Measurements from ENCODE around the gene GALNT9.
"Not testable (repeated sequence)": the region's sequence is repeated elsewhere in the genome, so short reads cannot be mapped to it uniquely, and the experiment has no call there.

GALNT9 gene

DNA sequence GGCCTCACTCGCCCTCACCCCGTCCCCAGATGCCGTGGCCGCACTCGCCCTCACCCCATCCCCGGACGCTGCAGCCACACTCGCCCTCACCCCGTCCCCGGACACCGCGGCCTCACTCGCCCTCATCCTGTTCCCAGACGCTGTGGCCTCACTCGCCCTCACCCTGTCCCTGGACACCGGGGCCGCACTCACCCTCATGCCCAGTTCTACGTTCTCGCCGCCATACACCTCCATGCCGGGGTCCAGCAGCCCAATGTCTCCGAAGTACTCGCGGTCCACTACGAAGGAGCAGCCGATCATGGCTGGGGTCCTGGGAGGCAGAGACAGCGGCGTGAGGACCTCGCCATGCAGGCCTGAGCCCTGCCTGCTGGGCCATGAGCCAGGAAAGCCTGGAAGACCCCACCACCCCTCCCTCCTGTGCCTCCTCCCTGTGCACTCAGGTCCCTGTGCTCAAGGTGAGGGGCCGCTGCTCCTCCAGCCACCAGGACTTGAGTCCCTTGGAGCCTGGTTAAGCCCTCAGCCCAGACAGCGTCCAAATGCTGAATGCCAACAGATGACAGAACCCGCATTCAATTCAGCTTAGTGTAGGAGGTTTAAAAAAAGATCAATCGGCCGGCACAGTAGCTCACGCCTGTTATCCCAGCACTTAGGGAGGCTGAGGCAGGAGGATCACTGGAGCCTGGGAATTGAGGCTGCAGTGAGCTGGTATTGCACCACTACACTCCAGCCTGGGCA lies 81.5 kb downstream of the GALNT9 start:
- no peak for DNase-seq

DNA sequence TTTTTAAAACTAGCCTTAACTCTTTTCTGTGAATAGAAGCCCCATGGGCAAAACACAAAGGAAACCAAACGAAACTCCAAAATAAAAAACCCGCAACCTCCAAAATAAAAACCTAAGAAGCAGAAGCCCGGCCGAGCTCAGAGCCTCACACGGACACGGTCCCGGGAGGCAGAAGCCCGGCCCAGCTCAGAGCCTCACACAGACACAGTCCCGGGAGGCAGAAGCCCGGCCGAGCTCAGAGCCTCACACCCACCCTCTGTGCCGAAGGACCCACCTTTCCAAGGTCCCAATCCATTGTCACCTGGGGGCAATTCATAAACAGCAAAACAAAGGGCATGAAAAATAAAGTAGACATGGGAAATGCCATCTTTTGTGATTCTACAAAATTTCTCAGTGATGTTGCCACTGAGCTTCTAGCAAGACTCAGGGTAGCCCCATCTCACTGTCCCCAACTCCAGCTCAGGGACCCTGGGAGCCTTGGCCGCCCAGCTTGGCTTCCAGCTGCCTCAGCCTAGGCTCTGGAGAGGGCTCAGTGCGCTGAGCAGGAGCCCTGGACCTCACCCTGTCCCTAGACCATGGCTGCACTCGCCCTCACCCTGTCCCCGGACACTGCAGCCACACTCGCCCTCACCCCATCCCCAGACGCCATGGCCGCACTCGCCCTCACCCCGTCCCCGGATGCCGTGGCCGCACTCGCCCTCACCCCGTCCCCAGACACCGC lies 82.2 kb downstream of the GALNT9 start:
- no peak for DNase-seq

DNA sequence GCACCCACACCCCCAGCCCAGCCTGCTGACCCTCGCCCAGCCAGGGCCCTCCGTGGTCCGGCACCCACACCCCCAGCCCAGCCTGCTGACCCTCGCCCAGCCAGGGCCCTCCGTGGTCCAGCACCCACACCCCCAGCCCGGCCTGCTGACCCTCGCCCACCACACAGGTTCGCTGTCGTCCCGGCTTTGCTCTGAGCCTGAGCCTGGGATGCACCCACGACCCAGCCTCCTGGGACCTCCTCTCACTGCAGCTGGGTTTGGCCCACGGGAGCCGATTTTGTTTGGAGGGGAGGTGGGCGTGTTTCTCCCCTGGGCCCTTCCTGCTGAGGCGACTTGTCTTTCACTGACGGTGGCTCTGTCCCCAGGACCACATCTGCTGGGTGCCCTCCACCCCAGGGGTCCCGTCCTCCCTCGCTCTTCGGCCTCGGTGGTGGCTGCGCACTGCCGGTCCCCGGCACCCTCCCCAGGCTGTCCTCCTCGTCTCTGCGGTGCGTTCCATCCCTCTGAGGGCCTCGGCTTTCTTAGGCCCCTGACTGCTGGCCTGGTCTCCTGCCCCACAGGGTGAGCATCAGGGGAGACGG lies 83.8 kb downstream of the GALNT9 start:
- DNase-seq, result no peak

DNA sequence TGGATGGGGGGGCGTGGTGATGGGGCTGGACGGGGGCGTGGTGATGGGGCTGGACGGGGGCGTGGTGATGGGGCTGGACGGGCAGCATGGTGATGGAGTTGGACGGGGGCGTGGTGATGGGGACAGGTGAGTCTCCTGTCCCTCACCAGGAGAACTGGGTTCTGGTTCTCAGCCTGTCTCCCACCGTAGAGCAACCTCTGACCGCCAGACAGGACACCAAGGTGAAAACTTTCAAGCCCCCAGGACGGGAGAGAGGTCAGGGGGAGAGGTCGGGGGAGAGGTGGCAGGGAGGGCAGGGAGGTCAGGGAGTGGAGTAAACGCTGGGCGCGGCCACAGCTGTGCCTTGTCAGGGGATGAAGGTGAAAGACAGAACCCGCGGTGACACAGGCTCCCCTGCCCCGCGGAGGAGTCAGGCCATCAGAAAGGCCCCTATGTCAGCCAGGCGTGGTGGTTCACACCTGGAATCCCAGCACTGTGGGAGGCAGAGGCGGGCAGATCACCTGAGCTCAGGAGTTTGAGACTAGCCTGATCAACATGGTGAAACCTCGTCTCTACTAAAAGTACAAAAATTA lies 84.6 kb downstream of the GALNT9 start:
- no peak for DNase-seq

DNA sequence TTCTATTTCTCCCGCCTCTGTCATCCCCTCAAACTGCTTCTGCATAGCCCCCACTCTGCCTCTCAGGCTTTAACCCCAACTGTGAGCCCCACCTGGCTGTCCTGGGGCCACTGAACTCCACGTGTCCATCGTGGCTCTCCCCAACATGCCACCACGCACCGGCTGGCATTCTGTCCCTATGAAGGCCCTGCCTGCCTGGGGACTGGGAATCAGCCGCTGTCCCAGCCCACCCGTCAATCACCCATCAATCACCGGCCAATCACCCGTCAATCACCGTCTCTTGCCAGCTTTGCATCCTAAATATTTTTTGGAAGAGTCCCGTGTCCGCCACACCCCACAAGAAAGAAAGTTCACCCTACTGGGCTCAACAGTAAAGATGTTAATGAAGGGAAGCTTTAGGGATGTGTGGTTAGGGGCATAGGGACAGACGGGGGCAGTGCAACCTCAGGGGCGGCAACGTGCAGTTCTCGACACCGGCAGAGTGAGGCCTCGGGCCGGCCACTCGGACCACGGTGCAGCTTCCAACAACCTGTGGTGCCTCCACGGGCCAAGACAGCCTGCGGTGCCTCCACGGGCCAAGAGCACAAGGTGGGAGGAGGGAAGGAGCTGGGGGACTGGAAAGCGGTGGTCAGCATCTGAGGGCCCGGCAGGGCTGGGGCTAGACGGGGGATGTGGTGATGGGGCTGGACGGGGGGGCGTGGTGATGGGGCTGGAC lies 85.6 kb downstream of the GALNT9 start:
- DNase-seq, result no peak

DNA sequence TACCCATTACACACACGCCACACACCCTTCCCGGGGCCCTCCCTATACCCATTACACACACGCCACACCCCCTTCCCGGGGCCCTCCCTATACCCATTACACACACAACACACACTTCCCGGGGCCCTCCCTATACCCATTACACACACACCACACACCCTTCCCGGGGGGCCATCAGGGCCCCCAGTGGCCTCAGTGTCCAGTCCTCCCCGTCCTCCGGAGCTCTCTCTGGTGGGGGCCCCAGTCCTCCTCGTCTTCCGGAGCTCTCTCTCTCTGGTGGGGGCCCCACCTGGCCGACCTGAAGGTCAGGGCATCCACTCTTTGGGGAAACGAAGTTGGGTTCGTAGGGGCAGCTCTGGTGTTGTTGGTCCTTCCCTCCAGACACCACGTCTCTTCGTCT lies 86.2 kb downstream of the GALNT9 start:
- not testable (repeated sequence) for DNase-seq

DNA sequence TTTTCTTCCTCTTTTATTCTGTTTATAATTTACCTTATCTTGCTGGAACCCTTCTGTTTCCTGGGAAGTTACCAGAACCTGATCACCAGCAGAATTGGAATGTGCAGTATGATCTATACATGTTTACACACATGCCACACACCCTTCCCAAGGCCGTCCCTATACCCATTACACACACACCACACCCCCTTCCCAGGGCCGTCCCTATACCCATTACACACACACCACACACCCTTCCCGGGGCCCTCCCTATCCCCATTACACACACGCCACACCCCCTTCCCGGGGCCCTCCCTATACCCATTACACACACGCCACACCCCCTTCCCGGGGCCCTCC lies 88.8 kb downstream of the GALNT9 start:
- not testable (repeated sequence) for DNase-seq

DNA sequence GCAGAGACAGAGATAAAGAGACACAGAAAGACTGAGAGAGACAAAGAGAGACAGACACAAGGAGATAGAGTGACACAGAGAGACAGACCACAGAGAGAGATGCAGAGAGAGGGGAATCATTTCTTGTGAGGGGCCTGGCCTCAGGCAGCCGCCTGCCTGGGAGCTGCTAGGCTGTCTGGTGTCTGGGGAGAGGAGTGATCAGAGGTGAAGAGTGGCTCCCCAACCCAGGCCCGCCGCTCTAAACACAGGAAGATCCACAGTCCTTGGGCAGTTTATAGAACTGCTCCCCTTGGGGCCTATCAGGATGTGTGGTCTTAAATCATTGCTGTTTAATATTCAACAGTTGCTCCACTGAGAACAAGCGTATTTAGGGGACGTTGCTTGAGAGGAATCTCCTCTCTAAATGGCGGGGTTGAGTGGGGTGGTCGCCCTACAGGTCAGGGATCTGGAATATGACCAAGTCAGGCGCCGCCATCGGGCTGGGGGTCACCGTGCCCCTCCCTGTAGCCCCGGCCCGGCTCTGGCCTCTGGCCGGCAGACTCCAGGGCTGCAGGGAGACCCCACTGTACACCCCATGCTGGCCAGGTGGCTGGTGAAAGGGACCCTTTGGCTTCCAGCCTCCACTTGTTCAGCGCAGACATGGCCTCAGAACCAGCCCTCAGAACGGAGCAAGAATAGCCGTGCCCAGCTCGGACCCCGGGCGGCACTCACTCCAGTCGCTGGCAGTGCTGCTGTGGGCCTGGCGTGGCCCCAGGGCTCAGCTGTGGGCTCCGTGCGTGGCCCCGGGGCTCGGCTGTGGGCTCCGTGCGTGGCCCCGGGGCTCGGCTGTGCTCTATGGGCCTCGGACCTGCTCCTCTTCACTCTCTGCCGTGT lies 89.4 kb downstream of the GALNT9 start:
- DNase-seq, result no peak

DNA sequence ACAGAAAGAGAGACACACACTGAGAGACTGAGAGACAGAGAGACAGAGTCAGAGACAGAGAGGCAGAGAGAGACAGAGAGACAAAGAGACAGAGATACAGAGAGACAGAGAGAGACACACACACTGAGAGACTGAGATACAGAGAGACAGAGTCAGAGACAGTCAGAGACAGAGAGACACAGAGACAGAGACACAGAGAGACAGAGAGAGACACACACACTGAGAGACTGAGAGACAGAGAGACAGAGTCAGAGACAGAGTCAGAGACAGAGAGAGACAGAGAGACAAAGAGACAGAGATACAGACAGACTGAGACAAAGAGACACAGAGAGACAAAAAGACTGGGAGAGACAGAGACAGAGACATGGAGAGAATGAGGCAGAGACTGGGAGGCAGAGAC lies 90.0 kb downstream of the GALNT9 start:
- no peak for DNase-seq

DNA sequence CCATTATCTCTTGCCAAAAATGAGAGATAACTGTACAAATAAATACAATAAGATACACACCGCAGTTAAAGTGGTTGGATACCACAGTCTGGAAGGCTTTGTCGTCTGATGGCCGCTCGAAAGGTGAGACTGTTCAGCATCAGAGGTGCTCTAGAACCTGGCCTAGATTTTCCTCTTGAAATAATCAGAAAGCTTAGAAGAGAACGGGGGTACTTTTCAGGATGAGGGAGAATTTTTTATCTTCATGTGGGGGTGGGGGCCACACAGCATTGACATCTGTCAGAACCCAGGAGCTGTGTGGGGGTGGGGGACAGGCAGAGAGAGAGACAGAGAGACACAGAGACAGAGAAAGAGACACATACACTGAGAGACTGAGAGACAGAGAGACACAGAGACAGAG lies 90.5 kb downstream of the GALNT9 start:
- DNase-seq, result no peak

DNA sequence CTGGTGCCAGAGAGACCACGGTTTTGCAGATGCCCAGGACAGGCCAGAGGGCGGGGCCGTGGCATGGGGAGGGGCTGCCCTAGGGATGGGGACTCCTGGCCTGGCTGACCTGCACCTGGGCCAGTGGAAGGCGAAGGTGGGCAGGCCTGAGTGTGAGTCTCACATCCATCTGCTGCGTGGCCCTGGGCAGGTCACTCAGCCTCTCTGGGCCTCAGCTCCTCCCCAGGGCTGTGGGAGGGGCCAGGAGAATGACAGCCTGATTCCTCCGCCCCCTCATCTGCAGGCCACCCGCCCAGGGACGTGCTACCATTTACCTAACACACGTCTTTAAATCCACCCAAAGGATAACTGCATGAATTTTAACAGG lies 90.9 kb downstream of the GALNT9 start:
- no peak for DNase-seq

DNA sequence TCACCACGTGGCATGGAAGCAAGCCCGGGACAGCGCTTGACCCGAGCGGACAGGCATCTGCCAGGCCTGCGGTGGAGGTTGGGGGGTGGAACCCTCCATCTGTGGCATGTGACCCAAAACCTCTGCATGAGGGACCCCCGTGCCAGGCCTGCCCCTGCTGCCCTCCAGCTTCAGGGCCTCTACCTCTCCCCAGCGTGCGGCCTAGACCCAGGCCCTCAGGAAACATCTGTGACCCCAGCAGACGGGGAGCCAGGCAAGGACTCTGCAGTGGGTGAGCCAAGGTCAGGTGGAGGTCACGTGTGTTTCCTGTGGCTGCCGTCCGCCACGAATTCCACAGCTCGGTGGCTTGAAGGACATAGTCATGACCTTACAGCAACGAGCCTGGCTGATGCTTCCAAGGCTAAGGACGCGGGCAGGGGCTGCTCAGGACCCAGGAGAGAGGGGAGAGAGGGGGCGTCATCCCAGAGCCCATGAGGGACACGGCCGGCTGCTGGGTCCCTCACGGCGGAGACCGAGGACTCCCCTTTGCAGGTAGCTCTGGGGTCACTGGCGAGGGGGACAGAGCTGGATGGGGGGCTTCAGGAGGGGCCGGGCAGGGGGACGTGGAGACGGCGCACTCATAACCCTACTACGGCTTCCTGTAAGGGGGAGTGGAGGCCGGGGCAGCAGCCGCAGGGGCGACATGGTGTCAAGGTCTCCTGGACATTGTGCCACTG lies 91.5 kb downstream of the GALNT9 start:
- DNase-seq, result no peak

DNA sequence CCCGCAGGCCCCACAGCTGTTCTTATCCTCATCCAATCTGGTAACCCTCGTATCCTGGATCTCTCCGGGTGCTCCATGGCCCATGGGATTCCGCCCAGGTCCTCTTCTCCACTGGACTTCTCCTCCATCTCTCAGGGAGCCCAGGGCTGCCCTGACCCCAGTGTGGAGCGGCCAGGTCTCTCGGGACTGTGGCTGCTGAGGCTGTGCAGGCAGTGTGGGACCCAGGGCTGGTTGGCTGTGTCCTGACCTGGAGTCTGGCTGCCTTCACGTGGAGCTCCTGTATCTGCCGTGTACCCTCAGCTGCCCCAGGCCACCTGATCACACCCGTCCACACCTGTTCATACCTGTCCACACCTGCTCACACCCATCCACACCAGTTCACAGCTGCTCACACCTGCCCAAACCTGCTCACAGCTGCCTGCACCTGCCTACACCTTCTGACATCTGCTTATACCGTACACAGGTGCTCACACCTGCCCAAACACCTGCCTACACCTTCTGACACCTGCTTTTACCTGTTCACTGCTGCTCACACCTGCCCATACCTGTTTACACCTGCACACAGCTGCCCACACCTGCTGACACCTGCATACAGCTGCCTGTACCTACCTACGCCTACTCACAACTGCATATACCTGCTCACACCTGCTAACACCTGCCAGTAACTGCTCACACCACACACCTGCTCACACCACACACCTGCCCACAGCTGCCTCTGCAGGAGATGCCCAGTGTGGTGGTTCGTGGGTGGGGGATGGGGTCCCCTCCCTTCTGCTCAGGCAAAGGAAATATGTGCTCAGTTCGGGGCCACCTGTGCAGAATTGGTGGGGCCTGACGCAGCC lies 92.2 kb downstream of the GALNT9 start:
- no peak for DNase-seq

DNA sequence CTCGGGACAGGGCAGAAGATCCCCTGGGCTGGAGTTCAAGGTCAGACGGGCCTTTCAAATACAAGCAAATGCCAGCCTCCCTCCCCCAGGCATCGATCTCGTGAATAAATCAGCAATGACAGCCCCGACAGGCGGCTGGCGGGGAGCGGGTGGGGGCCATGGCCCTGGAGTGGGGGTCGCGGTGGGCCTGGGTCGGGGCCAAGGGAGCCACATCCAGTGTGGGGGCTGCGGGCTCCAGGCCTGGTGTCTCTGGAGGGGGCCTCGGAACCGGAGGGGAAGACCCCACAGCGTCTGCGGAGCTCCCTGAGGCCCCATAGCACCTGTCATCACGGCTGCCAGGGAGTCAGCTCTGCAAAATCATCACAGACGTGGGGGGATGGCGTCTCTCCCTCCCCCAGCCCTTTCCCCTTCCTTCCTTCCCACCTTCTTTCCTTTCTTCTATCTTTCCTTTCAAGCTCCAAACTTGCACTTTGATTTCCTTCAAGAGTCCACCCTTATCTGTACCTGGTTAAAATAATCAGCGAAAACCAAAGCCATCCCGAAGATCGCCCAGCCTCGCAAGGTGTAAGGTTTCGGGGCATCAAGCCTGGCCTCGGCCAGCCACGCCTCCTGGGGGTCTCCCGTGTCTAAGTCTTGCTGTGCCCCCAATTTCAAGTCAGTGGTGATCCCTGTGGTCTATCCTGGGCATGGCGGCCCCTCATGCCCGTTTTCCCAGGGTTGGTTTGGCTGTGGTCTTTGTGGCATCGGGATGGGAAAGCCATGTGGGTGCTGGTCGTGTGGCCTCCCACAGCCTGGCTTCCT lies 93.1 kb downstream of the GALNT9 start:
- no peak for DNase-seq

DNA sequence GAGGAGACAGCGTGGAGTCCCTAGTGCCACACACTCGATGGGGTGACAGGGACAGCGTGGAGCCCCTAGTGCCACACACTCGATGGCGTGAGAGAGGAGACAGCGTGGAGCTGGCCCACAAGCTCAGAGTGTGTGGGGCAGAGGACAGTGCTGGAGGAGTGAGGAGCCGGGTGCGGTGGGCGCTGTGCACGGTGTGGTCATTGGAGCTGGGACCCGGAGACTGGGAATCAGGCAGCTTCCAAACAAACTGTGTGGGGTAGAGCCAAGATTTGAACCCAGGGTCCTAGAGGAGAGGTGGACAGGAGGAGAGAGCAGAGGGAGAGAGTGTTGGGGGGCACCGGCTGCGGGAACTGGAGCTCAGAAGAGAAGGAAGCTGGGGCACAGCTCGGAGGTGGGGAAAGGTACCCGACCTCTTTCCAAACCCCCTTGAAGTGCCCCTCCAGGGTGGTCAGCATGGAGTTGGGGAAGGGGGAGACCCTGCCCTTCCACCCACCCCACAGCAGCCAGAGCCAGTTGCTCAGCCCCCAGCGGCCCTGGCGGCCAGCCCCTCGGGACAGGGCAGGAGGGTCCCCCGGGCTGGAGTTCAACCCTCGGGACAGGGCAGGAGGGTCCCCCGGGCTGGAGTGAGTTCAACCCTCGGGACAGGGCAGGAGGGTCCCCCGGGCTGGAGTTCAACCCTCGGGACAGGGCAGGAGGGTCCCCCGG lies 94.1 kb downstream of the GALNT9 start:
- DNase-seq, result no peak

DNA sequence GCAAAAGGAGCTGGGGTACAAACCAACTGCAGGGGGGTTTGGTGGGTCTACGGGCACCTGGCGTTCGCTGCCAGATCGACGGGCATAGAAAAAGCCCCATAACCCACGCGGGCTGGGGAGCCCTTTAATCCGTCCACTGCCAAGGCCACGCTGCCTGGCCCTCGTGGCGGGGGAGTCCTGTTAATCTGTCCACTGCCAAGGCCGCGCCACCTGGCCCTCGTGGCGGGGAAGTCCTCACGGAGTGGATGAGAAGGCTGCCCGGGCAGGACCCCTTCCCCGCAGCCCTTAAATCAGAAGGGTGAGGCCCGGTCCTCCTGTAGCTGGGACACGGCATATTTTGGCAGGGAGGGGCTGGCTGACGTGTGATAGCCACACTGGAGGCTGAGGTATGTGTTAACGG lies 99.0 kb downstream of the GALNT9 start:
- DNase-seq, result no peak

DNA sequence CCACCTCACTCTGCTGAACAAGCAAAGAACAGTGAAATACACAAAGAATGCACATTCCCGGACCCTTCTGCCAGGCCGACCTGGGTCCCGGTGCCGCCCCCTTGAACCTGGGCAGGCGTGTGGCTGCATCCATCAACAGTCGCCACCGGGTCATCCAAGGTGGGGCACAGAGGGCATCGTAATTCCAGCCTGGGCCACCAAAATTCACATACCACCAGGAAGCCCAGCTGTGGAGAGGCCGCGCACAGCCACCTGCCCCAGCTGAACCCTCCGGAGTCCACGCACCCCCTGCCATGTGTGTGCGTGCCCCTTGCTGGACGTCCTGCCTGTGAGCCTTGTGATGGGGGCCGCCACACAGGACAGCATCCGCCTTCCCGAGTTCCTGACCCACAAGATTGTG lies 99.5 kb downstream of the GALNT9 start:
- DNase-seq, result no peak

DNA sequence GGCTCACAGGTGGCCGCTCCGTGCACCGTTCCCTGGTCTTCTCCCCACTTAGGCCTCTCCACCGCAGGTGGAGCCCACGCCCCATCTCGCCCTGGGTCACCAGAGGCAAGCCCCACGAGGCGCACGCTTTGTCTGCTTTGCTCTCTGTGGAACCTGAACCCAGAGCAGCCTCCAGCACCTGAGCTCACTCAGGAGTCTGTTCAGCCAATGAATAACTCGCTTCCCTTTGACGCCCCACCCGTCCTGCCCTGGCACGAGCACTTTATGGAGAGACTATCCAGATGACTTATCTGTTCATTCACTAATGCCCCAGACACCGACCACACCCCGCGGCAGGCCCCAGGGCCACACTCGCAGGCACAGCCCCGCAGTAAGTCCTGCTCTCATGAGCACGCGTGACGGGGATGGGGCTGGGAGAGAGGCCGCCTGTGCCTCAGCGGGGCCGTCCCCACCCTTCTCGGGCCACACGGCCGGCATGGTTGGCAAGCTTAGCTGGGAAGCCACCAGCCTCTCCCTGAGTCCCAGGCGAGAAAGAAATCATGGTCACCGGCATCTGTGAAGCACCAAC lies 100.1 kb downstream of the GALNT9 start:
- DNase-seq, result no peak
